Esophagus (tissue), 2 donors: ENCODE results near the gene AOPEP. TPM values are rescaled to one million over a fixed set of nuclear protein-coding genes. Genes with fewer than 3 reads are reported as not detected.

ENCODE experiments used
- H3K27ac ChIP-seq, 2 donors: one replicate each; pipeline ENCODE4 v1.5.1; 2013; ENCODE audit warnings: low read depth in 2 of 2, mild to moderate bottlenecking in 2 of 2, inconsistent platforms in 1 of 2, low read length in 1 of 2, moderate library complexity in 1 of 2
- H3K27me3 ChIP-seq, 2 donors: one replicate each; pipeline ENCODE4 v1.6.1; 2013; ENCODE audit warnings: low read length in 2 of 2, control low read depth in 1 of 2, mild to moderate bottlenecking in 1 of 2; ENCODE audit not compliant: insufficient read depth in 2 of 2, control insufficient read depth in 1 of 2
- H3K36me3 ChIP-seq, 2 donors: one replicate each; pipeline ENCODE4 v1.6.1; 2013; ENCODE audit warnings: low read length in 1 of 2; ENCODE audit not compliant: control insufficient read depth in 2 of 2, insufficient read depth in 2 of 2
- H3K4me1 ChIP-seq, 2 donors: one replicate each; pipeline ENCODE4 v1.6.1; 2013; ENCODE audit warnings: low read length in 1 of 2; ENCODE audit not compliant: control insufficient read depth in 2 of 2, insufficient read depth in 2 of 2
- H3K4me3 ChIP-seq, 2 donors: one replicate each; pipeline ENCODE4 v1.5.1; 2013; ENCODE audit warnings: low read length in 2 of 2, mild to moderate bottlenecking in 2 of 2, low read depth in 1 of 2, moderate library complexity in 1 of 2
- H3K9me3 ChIP-seq, 2 donors: one replicate each; pipeline ENCODE4 v1.6.1; 2013; ENCODE audit warnings: mild to moderate bottlenecking in 2 of 2, low read depth in 1 of 2, low read length in 1 of 2, moderate library complexity in 1 of 2; ENCODE audit not compliant: control insufficient read depth in 2 of 2, insufficient read depth in 1 of 2
- WGBS, 2 donors: extraction: QIAGEN DNeasy Blood & Tissue Kit; methylation state at CpG; one replicate each; pipeline ENCODE4 v1.1.7; 2013; 5-methylcytosine and 5-hydroxymethylcytosine counted together
- polyA plus RNA-seq, 2 donors: library from polyadenylated mRNA; stranded (reverse); fragments of 200-250 nt; gene quantifications; one replicate each; pipeline ENCODE4 v1.2.3, GENCODE V29; 2013
- donor health status: healthy with polysubstance abuse.
- donor health status: Bipolar disorder and iron deficiency.

AOPEP gene
- polyA plus RNA-seq, 2 donors, result 99.6 to 111 TPM

- no peaks in the 10 kb centered on the region for H3K27me3 ChIP-seq
- no peaks in the 10 kb centered on the region for H3K9me3 ChIP-seq
- H3K36me3 ChIP-seq, result no peaks in the 10 kb centered on the region
- H3K4me3 ChIP-seq, result no peak overlapping the region
- H3K4me1 ChIP-seq, result no peaks in the 10 kb centered on the region
- 98% methylated on average over 1 of the region's 1 CpG for WGBS, 2 donors
- no peak overlapping the region for H3K27ac ChIP-seq
Measured at GRCh38 chr9:94891183-94891582, 164.7 kb downstream of the AOPEP start.

- H3K36me3 ChIP-seq, result no peaks in the 10 kb centered on the region
- 53 to 59% methylated on average over 1 of the region's 1 CpG for WGBS, 2 donors
- no peak overlapping the region for H3K4me3 ChIP-seq
- no peaks in the 10 kb centered on the region for H3K4me1 ChIP-seq
- no peaks in the 10 kb centered on the region for H3K27me3 ChIP-seq
- no peaks in the 10 kb centered on the region for H3K9me3 ChIP-seq
- H3K27ac ChIP-seq, result no peak overlapping the region
Measured at GRCh38 chr9:94892675-94893074, 166.2 kb downstream of the AOPEP start.

DNA sequence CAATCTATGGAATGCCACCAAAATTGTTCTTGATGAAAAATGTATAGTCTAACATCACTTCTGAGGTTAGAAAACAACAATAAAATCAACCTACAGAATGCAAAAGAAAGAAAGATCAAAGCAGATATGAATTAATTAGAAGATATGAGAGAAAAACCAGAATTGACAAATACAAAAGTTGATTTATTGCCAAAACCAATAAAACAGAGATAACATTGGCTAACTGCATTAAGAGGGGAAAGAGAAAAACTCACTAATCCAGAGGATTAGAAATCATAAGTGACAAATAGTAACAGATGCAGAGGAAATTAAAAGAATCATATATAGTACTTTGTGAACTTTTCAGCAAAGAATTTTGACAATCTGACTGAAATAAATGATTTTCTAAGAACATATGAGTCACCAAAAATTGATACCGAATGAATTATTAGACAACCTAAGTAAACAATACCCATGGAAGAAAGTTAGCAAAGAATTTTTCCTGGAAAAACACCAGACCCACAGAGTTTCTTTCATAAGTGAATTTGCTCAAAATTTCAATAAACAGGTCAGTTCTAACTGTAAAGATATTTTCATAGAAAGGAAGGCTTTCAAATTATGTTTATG lies 167.7 kb downstream of the AOPEP start:
- 19 to 27% methylated on average over 1 of the region's 1 CpG for WGBS, 2 donors
- no peaks in the 10 kb centered on the region for H3K36me3 ChIP-seq
- H3K27me3 ChIP-seq, result no peaks in the 10 kb centered on the region
- no peaks in the 10 kb centered on the region for H3K4me1 ChIP-seq
- H3K4me3 ChIP-seq, result no peak overlapping the region
- H3K9me3 ChIP-seq, result no peaks in the 10 kb centered on the region
- no peak overlapping the region for H3K27ac ChIP-seq

GRCh38 chr9:94895668-94896067 lies 169.2 kb downstream of the AOPEP start:
- 64 to 68% methylated on average over 3 of the region's 3 CpGs for WGBS, 2 donors
- no peaks in the 10 kb centered on the region for H3K4me1 ChIP-seq
- H3K9me3 ChIP-seq, result no peaks in the 10 kb centered on the region
- H3K4me3 ChIP-seq, result no peak overlapping the region
- H3K27ac ChIP-seq, result no peak overlapping the region
- no peaks in the 10 kb centered on the region for H3K36me3 ChIP-seq
- no peaks in the 10 kb centered on the region for H3K27me3 ChIP-seq

DNA sequence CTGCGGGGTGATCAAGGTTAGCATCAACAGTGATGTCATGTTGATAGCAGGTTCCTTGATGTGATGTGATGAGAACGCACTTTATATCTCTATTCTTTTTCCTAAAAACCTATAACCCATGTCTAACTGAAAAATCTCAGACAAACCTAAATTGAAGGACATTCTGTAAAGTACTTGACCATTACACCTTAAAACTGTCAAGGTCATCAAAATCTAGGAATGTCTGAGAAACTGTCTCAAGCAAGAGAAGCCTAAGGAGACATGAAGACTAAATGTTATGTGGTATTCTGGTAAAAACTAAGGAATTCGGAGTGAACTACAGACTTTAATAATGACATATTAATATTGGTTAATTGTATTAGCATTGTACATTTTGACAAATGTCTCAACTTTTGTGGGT lies 170.0 kb downstream of the AOPEP start:
- Histone ChIP-seq H3K36me3 (no peaks in the 10 kb centered on the region), H3K27ac (no peak overlapping the region), H3K27me3 (no peaks in the 10 kb centered on the region), H3K9me3 (no peaks in the 10 kb centered on the region), H3K4me1 (no peaks in the 10 kb centered on the region), H3K4me3 (no peak overlapping the region)
- WGBS, 2 donors, result 90 to 93% methylated on average over 3 of the region's 3 CpGs

GRCh38 chr9:94899464-94900221 lies 173.1 kb downstream of the AOPEP start:
- Histone ChIP-seq H3K27me3 (no peaks in the 10 kb centered on the region), H3K27ac (peak overlapping the region; percentile 83 to 88), H3K36me3 (no peaks in the 10 kb centered on the region), H3K9me3 (no peaks in the 10 kb centered on the region), H3K4me1 (no peaks in the 10 kb centered on the region), H3K4me3 (no peak overlapping the region)
- 94% methylated on average over 8 of the region's 8 CpGs for WGBS, 2 donors

- Histone ChIP-seq H3K27ac (peak overlapping the region; percentile 83 to 88), H3K4me1 (no peaks in the 10 kb centered on the region), H3K27me3 (no peaks in the 10 kb centered on the region), H3K36me3 (no peaks in the 10 kb centered on the region), H3K9me3 (no peaks in the 10 kb centered on the region), H3K4me3 (no peak overlapping the region)
- WGBS, 2 donors, result 35 to 54% methylated on average over 10 of the region's 10 CpGs
Measured at GRCh38 chr9:94900222-94901018, 173.9 kb downstream of the AOPEP start.

DNA sequence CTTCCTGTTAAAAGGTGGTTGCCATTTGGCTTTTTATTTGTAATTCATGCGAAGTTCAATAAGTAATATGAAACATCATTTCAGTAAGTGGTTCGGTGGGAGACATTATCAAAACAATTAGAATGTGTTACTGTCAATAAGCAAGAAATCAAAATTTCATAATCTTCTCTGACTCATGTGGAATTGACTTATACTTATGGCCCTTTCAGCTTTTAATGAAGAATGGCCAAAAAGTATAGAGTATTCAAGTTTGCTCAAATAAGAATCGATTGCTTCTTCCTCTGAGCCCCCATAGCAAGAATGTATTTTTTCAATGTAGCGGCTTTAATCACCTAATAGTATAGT lies 174.5 kb downstream of the AOPEP start:
- Histone ChIP-seq H3K27me3 (no peaks in the 10 kb centered on the region), H3K27ac (peak overlapping the region; percentile 21 to 83), H3K4me1 (no peaks in the 10 kb centered on the region), H3K36me3 (no peaks in the 10 kb centered on the region), H3K4me3 (no peak overlapping the region), H3K9me3 (no peaks in the 10 kb centered on the region)
- 38 to 60% methylated on average over 4 of the region's 4 CpGs for WGBS, 2 donors

DNA sequence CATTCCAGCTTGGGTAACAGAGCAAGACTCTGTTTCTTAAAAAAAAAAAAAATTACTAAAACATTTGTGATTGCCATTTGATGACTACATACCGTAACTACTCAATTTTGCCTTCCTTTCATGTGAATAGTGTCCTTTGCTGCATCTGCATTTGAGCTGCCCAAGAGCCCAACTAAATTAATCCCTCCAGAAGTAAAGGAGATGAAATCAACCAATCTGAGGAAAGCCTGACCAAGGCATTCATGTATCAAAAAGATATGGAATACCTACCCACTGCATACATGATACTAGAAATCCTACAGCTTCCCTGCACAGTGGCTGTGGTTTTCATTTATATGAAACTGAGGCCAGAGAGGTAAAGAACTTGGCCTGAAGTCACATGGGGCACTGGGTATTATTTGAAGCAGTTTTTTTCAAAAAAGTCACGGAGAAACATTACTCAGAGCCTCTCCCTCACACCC lies 177.5 kb downstream of the AOPEP start:
- H3K4me1 ChIP-seq, result no peaks in the 10 kb centered on the region
- WGBS, 2 donors, result 70 to 80% methylated on average over 2 of the region's 2 CpGs

More for the DNA sequence above, 177.5 kb downstream of the AOPEP start:
- Histone ChIP-seq H3K36me3 (no peaks in the 10 kb centered on the region), H3K27me3 (no peaks in the 10 kb centered on the region), H3K27ac (no peak overlapping the region), H3K9me3 (no peaks in the 10 kb centered on the region), H3K4me3 (no peak overlapping the region)
